Measurements from ENCODE around the gene HOXA4.

HOXA4 gene

GRCh38 chr7:27132214-27132613 is 1.7 kb upstream of the HOXA4 start:
- DNase-seq (ENCODE audit: low read depth), result no peak

DNA sequence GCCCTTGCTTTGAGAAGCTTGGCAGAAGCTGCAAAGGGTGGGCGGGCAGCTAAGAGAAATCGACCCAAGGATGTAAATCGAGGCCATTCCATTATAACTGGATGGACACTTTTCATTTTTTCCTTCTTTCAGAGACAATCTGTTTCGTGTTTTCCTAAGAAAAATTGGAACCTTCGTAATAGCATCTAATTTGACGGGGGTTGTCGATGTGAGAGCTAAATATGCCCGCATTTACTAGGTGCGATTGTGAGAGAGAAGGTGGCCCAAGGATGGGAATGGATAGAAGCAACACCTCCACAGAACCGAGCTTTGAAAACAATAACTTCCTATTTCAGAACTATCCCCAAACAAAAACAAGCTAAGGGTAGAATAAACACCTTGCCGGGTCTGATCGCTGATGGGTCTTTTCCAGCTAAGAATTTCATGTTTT is 848 bp upstream of the HOXA4 start:
- no peak for DNase-seq (ENCODE audit: low read depth)

GRCh38 chr7:27129729-27130539 is 623 bp downstream of the HOXA4 start:
- no peak for DNase-seq (ENCODE audit: low read depth)

DNA sequence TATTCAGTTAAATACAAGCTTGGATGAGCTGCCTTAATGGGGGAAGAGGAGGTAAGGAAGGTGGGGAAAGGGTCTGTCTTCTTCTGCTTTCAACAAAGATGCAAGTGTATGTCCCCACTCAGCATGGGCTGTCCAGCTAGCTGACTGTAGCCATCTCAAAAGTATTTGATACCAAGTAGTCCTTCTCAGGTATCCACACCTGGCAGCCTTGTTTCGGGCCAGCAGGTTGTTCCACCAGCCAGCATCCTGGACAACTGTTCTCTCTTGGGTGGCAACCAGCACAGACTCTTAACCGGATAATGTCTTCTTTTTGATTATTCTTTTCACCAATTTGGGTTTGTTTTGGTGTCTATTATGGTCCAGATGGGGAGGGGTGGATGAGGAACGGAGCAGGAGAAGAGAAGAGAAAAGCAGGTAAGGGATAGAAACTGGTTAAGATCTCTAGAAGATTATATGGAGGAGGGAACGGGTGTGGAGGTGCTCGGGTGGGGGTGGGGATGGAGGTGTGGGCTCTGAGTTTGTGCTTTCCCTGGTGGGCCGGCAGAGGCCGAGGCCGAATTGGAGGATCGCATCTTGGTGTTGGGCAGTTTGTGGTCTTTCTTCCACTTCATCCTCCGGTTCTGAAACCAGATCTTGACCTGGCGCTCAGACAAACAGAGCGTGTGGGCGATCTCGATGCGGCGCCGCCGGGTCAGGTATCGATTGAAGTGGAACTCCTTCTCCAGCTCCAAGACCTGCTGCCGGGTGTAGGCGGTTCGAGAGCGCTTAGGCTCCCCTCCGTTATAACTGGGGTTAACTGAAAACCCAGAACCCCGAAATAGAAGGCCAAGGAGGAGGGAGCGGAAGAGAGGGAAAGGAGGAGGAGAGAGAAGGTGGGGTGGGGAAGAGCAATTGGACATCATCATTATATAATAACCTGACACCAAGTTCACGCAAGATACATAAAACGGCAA is 1.5 kb downstream of the HOXA4 start:
- DNase-seq (ENCODE audit: low read depth), result no peak

DNA sequence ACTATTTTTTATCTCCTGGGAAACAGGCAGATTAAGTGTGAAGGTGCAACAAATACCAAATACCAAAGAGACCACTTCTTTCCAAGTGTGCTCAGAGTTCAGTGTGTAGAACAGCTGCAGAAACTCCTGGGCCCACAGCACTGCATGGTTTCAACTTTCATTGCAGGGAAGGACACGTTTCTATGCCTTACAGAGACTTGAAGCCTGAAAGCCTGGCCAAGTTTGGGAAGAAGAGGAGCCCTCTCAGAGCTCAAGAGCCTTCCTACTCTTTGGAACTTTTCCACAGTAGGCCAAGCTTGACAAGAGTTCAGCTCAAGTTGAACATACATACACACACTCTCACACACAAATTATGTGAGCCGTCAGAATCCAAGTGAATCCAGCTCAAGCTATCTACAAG is 2.5 kb downstream of the HOXA4 start:
- DNase-seq (ENCODE audit: low read depth), result no peak

- no peak for DNase-seq (ENCODE audit: low read depth)
Observed at GRCh38 chr7:27126596-27127327, 3.8 kb downstream of the HOXA4 start.

- DNase-seq (ENCODE audit: low read depth), result no peak
Observed at GRCh38 chr7:27125986-27126394, 4.6 kb downstream of the HOXA4 start.

DNA sequence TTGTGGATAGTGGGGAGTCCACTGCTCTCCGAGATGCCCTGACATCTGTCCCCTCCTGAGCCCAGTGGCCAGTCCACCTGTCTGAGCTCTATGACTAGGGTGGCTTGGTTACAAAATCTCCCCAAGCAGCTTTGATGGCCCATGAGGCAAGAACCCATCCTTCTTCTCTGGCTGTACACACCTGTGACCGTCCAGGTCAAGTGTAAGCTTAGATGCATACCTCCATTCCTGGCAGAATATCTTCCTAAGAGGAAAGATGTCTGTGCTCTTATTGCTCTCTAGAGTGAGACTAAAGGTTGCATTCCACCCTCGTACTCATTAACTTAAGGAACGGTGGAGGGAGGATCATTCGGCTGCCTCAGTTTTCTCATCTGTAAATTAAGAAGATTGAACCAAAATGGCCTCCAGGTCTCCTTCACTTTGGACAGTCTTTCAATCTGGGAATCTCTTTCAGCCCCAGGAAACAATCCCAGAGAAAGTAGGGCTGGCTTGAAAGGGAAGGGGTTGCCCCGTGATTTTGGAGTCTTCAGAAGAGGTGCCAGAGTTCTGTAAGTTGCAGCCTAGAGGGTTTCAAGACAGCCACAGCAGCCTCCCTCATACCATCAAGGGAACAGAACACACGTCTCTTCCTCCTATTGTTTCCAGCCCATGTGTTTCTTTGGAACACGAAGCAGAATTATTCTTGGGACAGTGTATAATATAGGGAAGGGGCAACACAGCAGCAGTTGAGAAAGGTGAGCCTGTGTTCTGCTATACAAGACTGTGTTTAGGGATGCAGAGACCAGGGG is 5.5 kb downstream of the HOXA4 start:
- no peak for DNase-seq (ENCODE audit: low read depth)

DNA sequence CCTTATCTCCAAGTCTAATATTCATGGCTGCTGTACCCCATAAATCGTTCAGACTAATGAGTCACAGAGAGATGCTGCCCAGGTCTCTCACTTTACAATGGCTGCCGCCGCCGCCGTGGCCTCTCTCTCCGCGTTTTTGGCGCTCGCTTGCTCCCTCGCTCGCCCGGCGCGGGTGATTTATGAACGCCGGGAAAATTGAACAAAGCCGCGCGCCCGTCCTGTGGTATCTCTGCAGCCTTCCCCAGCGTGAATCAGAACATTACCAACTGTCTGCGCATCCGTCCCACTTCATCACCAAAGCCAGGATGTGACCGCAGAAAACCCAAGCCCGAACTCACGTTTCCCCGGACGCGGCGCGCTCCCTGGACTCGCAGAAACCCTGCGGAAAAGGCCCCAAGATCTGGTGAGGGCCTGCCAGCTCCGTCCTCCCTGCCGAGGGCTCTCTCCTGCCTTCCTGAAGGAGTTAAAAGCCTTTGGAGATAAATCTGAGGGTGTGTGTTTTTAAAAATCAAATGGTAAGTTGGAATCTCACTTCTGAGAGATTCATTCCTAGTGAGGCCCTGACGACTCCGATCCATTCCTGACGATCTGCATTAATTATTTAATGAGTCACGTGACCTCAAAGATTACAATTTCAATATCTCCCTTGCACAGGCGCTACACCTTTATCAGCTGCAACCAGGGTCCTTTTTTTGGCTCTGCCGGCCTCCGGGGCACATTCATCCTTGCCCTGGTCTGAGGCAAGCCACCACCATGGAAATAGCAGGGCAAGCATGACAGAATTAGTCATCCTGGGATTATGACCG is 6.3 kb downstream of the HOXA4 start:
- no peak for DNase-seq (ENCODE audit: low read depth)

DNA sequence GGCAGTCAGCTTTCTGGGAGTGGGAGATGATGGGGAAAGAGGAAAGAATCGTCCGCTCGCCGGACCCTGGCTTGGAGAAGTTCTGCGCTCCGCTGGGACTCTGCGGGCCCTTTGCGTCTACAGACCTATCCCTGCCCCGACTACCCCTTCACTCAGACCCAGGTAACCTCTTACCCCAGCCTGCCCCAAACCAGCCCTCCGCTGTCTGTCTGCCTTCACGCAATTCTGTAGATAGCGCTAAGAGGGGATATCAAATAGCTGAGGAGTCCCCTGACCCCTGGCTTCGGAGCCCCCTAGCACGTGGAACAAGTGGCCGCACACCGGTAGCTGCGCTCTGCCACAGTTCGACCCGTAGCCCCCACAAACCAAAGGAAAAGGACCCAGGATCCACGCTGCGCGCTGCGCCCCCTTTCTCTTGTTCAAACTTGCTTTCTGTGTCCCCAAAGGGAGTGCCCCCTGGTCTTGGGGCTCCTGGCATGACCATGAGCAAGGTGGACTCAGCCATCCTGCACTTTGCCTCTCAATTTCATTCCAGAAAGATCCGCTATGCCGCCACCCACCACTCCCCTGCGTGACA is 7.0 kb downstream of the HOXA4 start:
- no peak for DNase-seq (ENCODE audit: low read depth)

DNA sequence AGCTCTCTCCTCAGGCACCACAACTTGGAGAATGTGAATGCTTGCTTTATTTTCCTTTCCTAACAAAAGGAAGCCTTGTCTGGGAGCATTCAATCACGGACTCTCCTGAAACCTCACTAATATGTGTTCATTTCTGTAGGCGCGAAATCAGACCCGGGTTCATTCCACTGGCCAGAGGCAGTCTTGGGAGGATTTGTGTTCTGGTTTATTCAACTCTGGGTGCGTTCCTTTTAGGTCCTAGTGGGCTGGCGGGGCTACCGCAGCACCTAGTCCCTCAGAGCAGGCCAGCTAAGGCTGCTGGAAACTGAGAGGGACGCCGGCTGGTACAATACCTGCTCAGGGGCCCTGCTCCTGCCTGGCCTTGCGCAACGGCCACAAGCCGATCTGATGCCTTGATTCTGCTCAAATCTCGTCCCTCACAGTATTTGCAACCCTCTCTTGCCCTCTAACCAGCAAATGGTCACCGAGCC is 7.5 kb downstream of the HOXA4 start:
- no peak for DNase-seq (ENCODE audit: low read depth)

DNA sequence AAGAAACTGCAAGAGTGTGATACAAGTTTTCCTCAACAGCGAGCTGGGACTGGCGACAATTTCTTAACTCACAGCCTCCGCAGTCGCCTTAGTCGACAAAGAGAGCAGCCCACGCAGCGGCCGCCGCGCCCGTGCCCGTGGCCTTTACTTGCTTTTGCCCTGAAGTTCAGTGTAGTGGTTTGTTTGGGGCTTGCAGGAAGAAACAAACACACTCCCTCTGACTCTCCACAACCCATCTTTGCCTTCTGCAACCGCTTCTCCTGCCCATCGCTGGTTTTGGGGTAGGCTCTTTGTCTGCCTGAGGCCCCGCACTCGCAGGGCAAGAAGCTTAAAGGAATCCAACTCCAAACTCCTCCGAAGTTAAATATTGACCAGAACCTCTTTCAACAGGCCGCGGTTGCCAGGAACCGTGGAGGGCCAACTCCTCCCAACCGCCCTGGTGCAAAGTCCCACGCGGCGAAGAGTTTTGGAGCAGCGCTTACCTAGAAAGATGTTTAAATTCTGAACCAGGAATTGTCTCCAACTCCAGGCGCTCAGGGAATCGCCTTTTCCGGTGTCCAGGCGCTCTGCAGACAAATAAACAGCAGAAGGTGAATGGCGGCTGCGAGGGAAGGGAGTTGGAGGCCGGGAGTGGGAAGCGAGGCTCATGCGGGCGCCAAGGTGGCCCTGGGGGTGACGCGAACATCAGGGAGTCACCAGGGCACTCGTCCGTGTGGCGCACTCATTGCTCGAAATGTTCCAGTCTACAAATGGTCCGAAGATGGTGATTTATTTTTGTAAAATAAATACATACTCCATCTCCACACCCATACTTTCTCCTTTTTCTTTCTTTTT is 8.3 kb downstream of the HOXA4 start:
- no peak for DNase-seq (ENCODE audit: low read depth)

DNA sequence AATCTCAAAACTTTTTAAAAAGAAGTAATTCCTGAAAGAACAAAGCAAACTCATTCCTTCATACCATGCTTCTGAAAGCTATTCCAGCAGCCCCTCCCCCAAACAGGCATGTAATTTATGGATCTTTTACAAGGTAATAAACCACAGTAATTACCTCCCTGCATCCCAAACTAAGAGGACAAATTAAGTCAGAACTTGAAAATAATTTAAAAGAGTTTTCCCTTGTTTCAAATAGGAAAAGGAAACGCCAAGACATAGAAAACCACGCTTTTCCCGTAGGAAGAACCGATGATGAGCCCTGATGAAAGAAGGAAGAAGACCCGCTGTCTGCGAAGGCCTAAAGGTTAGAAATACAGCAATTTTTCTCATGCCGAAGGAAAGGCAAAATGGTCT is 8.9 kb downstream of the HOXA4 start:
- no peak for DNase-seq (ENCODE audit: low read depth)

- no peak for DNase-seq (ENCODE audit: low read depth)
Observed at GRCh38 chr7:27119412-27119911, 11.1 kb downstream of the HOXA4 start.

GRCh38 chr7:27118580-27118979 is 12.0 kb downstream of the HOXA4 start:
- no peak for DNase-seq (ENCODE audit: low read depth)

- DNase-seq (ENCODE audit: low read depth), result no peak
Observed at GRCh38 chr7:27117887-27118491, 12.6 kb downstream of the HOXA4 start.

DNA sequence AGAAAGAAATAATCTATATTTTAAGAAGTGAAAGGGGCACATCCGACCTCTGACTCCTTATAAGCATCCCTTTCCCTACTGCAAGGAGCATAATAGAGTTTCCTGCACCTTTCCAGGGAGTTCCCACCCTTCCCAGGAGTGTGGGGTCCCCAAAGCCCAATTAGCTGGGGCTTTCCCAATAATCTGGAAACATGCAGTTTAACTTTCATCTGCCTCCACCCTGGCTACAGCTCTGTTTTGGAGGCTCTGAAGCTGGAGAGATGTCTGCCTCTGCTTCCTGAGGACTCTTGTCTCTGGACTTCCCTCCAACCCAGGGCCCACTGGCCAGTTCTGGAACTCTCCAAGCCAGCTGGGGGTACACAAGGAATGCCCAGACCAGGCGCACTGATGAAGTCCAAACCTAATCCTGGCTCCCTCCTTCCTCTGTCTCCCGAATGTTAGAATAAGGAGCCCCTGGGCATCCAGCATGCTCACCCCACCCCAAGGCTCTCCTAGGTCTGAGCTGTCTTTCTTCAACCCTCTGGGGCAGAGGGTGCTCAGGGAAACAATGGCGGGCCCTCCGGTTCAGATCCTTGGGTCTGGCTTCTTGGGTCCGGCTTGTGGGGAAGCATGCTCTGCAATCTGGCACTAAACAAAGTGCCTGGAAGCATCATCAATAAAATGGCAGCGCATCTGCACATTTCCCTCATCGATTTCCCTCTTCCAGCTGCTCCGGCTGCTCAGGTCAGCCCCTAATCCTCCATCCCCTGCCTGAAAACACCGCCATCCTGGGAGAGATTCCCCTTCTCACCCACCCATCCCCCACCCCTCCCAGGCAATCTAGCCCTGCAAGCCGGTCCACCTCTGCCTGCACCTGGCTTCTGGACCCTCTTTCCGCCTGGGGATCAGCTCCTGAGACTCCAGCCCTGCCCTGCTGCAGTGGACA is 13.3 kb downstream of the HOXA4 start:
- no peak for DNase-seq (ENCODE audit: low read depth)
